Measurements from ENCODE around the gene DMRTA2. TPM values are rescaled to one million over a fixed set of nuclear protein-coding genes. Genes with fewer than 3 reads are reported as not detected.

Gene DMRTA2
- not detected for polyA plus RNA-seq (ENCODE audit: insufficient read length)
- long read RNA-seq, donor 1 = 0 reads
- long read RNA-seq, donor 2 = 0 reads
- long read RNA-seq, donor 3 = 0 reads
- long read RNA-seq, donor 4 = 0 reads
- long read RNA-seq, donor 5 = 0 reads
- long read RNA-seq, donor 6 = 0 reads
- long read RNA-seq, donor 7 = 0 reads
- long read RNA-seq, donor 8 = 0 reads

GRCh38 chr1:50422946-50423669, at the start of gene DMRTA2:
DMRTA2 (minus strand) TSS chr1:50423443; CDS start chr1:50421536, 1,907 bp downstream.
- no peak for DNase-seq

GRCh38 chr1:50471967-50472366, 48.7 kb upstream of the DMRTA2 start:
- DNase-seq = no peak

- DNase-seq = no peak
Measured at GRCh38 chr1:50462964-50463363, 39.7 kb upstream of the DMRTA2 start.

- no peak for DNase-seq
Measured at GRCh38 chr1:50458507-50458906, 35.3 kb upstream of the DMRTA2 start.

GRCh38 chr1:50454911-50455310, 31.7 kb upstream of the DMRTA2 start:
- DNase-seq = no peak

- DNase-seq = no peak
Measured at GRCh38 chr1:50453266-50453665, 30.0 kb upstream of the DMRTA2 start.

GRCh38 chr1:50452700-50453099, 29.5 kb upstream of the DMRTA2 start:
- DNase-seq = no peak

GRCh38 chr1:50450861-50451653, 27.8 kb upstream of the DMRTA2 start:
- no peak for DNase-seq

- DNase-seq = no peak
Measured at GRCh38 chr1:50447961-50448360, 24.7 kb upstream of the DMRTA2 start.

GRCh38 chr1:50441183-50441582, 17.9 kb upstream of the DMRTA2 start:
- no peak for DNase-seq

- DNase-seq = no peak
Measured at GRCh38 chr1:50438945-50439344, 15.7 kb upstream of the DMRTA2 start.

GRCh38 chr1:50436489-50436888, 13.2 kb upstream of the DMRTA2 start:
- no peak for DNase-seq

GRCh38 chr1:50430010-50430405, 6.8 kb upstream of the DMRTA2 start:
- DNase-seq = no peak

- no peak for DNase-seq
Measured at GRCh38 chr1:50427818-50428779, 4.9 kb upstream of the DMRTA2 start.

- DNase-seq = no peak
Measured at GRCh38 chr1:50427086-50427817, 4.0 kb upstream of the DMRTA2 start.

- no peak for DNase-seq
Measured at GRCh38 chr1:50426702-50427085, 3.5 kb upstream of the DMRTA2 start.

- no peak for DNase-seq
Measured at GRCh38 chr1:50426108-50426700, 3.0 kb upstream of the DMRTA2 start.

- DNase-seq = no peak
Measured at GRCh38 chr1:50425376-50426107, 2.3 kb upstream of the DMRTA2 start.

GRCh38 chr1:50424884-50425375, 1.7 kb upstream of the DMRTA2 start:
- DNase-seq = no peak
